Lower leg skin (tissue), 4 donors: ENCODE measurements around the gene BTG3. TPM values are rescaled to one million over a fixed set of nuclear protein-coding genes. Genes with fewer than 3 reads are reported as not detected.

ENCODE experiments used
- DNase-seq, 2 donors: peaks; one replicate each; pipeline ENCODE4 v3.0.0-alpha.2; 2019; ENCODE audit warnings: low spot score in 2 of 2
- H3K4me3 ChIP-seq: fragments of 200-600 bp; sonication (generic); 2 replicates; pipeline ENCODE4 v1.5.1; 2017; ENCODE audit warnings: mild to moderate bottlenecking, low read depth; ENCODE audit not compliant: poor library complexity, severe bottlenecking
- CTCF ChIP-seq, 3 donors: fragments of 450-650 bp; IDR thresholded peaks; one replicate each; pipeline ENCODE4 v1.5.1; 2016; ENCODE audit warnings: antibody characterized with exemption in 3 of 3, mild to moderate bottlenecking in 3 of 3, moderate library complexity in 2 of 3
- POLR2A ChIP-seq, 2 donors: fragments of 450-650 bp; IDR thresholded peaks; one replicate each; pipeline ENCODE4 v1.6.1; 2016 to 2017; ENCODE audit warnings: antibody characterized with exemption in 2 of 2, mild to moderate bottlenecking in 1 of 2, moderate library complexity in 1 of 2
- WGBS, 2 donors: methylation state at CpG; one replicate each; pipeline ENCODE4 v1.1.5; 2018; 5-methylcytosine and 5-hydroxymethylcytosine counted together
- intact Hi-C: fragments of 100-400 bp; cut with DNase I; formaldehyde crosslinking; loops from one replicate; pipeline ENCODE4 v1.15.0; 2023; ENCODE audit warnings: low total_unique reads
- total RNA-seq, 4 donors: library from RNA; depleted of rRNA; stranded (reverse); fragments of >200 nt; gene quantifications; one replicate each; pipeline ENCODE4 v1.1.0, GENCODE V29; 2016

BTG3 gene
- total RNA-seq, 4 donors from 2014 or later, result 43.0 to 88.3 (median 57.3) TPM

GRCh38 chr21:17545007-17545406 lies 67.7 kb downstream of the BTG3 start:
- DNase-seq, result no peak
- intact Hi-C loops, result no loop called here
- 93 to 96% methylated on average over 1 of the region's 1 CpG for WGBS, 2 donors

More at GRCh38 chr21:17545007-17545406, 67.7 kb downstream of the BTG3 start:
- no peak overlapping the region for H3K4me3 ChIP-seq
- TF ChIP-seq CTCF (IDR thresholded peaks at IDR 0.05) (no peak), POLR2A (IDR thresholded peaks at IDR 0.05) (no peak)

Other genes with a start within 250 kb of the BTG3 start
- 100 to 1,000 TPM in 3 of 4 donors, 10 to 100 TPM in 1; 84.7 to 134 (median 123) TPM for gene CXADR, start 99.9 kb downstream of the BTG3 start, total RNA-seq
- gene C21orf91, start 206.5 kb upstream of the BTG3 start, total RNA-seq, result 10 to 100 TPM; 14.1 to 24.5 (median 17.2) TPM